ENCODE measurements around the gene IL20.

DNA sequence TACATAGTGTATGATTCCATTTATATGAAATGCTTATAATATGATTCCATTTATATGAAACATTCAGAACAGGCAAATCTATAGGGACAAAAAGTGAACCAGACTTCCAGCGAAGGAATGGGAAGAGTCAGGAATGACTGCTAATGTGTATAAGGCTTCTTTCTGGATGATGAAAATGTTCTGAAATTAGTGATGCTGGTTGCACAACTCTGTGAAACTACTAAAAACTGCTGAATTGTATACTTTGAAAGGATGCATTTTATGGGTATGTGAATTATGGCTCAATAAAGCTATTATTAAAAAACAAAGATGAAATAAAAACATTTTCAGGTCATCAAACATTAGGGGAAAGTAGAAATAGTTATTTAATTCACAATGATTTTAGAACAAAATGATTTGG lies 17.7 kb downstream of the IL20 start:
- TF ChIP-seq POLR2A (IDR thresholded peaks at IDR 0.05): no peak
- TF ChIP-seq, protein P1, sequence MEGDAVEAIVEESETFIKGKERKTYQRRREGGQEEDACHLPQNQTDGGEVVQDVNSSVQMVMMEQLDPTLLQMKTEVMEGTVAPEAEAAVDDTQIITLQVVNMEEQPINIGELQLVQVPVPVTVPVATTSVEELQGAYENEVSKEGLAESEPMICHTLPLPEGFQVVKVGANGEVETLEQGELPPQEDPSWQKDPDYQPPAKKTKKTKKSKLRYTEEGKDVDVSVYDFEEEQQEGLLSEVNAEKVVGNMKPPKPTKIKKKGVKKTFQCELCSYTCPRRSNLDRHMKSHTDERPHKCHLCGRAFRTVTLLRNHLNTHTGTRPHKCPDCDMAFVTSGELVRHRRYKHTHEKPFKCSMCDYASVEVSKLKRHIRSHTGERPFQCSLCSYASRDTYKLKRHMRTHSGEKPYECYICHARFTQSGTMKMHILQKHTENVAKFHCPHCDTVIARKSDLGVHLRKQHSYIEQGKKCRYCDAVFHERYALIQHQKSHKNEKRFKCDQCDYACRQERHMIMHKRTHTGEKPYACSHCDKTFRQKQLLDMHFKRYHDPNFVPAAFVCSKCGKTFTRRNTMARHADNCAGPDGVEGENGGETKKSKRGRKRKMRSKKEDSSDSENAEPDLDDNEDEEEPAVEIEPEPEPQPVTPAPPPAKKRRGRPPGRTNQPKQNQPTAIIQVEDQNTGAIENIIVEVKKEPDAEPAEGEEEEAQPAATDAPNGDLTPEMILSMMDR (IDR thresholded peaks at IDR 0.05): no peak

Measured in testis (tissue), 2 donors.